VCaP (cell line): ENCODE results near the gene TCF25.

Source experiments
- H3K27ac ChIP-seq: fragments of 450-650 bp; 2 replicates; pipeline ENCODE4 v1.5.1; 2017
- CTCF ChIP-seq: fragments of 450-650 bp; conservative IDR thresholded peaks from 2 replicates; pipeline ENCODE4 v1.5.1; 2017; ENCODE audit warnings: mild to moderate bottlenecking, moderate library complexity

The TCF25 gene

GRCh38 chr16:89905511-89906139 lies 32.2 kb downstream of the TCF25 start:
- no peak for TF ChIP-seq CTCF
- H3K27ac ChIP-seq = no peak overlapping the region

- no peak overlapping the region for H3K27ac ChIP-seq
- TF ChIP-seq CTCF = no peak
Measured at GRCh38 chr16:89906140-89907025, 33.0 kb downstream of the TCF25 start.

GRCh38 chr16:89907055-89907814 lies 33.8 kb downstream of the TCF25 start:
- H3K27ac ChIP-seq = no peak overlapping the region
- no peak for TF ChIP-seq CTCF

- TF ChIP-seq CTCF = no peak
- H3K27ac ChIP-seq = no peak overlapping the region
Measured at GRCh38 chr16:89908236-89908635, 34.8 kb downstream of the TCF25 start.

GRCh38 chr16:89909777-89910716 lies 36.7 kb downstream of the TCF25 start:
- H3K27ac ChIP-seq = no peak overlapping the region
- TF ChIP-seq CTCF = peak; percentile 67

GRCh38 chr16:89910717-89911354 lies 37.4 kb downstream of the TCF25 start:
- H3K27ac ChIP-seq = no peak overlapping the region
- TF ChIP-seq CTCF = no peak
